ENCODE data around the gene CXCL12.

Gene CXCL12

DNA sequence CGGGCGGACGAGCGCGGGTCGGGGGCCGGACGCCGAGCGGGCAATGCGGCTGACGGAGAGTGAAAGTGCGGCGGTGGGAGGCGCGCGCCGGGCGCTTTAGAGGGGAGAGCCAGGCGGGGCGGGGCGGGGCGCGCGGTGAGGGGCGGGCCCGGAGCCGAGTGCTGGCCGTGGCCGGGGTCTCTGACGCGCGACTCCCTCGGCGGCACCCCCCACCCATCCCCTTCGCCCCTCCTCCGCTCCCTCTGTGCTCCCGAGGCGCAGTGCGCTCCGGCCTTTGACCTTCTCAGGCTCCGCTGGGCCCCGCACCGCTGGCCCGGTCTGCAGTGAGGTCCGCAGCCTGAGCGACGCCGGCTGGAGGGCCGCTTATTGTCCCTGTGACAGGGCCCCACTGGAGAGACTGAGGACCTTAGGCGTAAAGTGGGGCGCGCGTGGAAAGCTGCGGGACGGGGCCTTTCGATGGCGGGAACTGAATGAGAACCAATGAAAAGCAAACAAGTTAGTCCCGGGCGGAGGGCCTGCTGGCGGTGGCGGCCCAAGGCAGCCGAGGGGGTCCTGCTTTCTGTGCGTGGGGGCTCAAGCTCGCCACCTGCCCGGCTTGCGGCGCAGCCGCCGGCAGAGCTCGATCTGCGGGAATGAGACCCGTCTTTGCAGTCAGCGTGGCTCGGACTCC is at the start of gene CXCL12:
Gene CXCL12, minus strand, starts transcription at position 72 of the 670 bp plus-strand sequence. CDS start 92 bp downstream, outside the sequence.
- Histone ChIP-seq H3K36me3 (ENCODE audit: control insufficient read depth, insufficient read depth, low read length, severe bottlenecking) (no peaks in the 10 kb centered on the region), H3K9me3 (ENCODE audit: control insufficient read depth, low read length) (no peaks in the 10 kb centered on the region), H3K9ac (ENCODE audit: low read length) (peak within 1 kb of the TSS; percentile 85), H3K27me3 (replicated peaks; ENCODE audit: control insufficient read depth, insufficient read depth, low read length) (no peaks in the 10 kb centered on the region), H3K4me1 (ENCODE audit: control insufficient read depth, insufficient read depth, low read length) (peaks cover 24% of the 10 kb centered on the region), H3K4me3 (ENCODE audit: low read length) (peak within 1 kb of the TSS; percentile 83)
- no peak for DNase-seq (ENCODE audit: low read depth)

DNA sequence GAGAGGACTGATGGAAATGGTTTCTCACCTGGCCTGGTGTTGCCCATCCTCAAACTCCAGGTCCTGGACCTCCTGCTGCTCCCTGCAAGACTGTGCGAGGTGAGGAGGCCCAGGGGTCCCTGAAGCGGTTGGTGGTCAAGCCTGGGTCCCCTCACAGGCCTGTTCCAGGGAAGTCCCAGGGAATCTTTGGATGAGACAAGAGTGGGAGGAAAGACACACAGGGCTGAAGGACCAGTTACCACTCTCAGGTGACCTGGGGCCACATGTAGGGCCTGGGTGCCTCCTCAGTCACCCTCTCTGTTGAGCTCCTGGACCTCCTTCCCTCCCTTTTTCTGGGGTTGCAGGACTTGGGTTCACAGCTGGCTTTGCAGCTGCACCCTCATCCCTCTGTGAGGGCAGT is 42.6 kb upstream of the CXCL12 start:
- Histone ChIP-seq H3K4me3 (ENCODE audit: low read length) (no peak overlapping the region), H3K36me3 (ENCODE audit: control insufficient read depth, insufficient read depth, low read length, severe bottlenecking) (no peaks in the 10 kb centered on the region)
- no peak for DNase-seq (ENCODE audit: low read depth)

DNA sequence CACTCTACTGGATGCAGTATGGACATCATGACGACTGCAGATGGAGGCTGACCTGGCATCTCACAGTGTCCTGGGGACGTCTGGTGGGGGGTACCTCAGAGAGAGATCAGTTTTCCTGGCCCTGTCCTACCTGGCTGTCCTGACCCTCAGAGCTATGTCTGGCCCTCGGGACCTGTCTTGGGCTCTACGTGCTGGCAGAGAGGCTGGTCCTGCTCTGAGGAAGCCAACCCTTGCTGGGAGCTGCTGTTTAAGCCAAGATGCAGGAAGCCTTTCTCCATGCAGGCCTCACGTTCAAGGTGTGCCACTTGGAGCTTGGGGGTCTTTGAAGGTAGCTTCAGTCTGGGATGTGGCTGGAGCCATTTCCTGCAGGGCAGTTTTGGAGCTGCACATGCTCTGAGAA is 42.1 kb upstream of the CXCL12 start:
- Histone ChIP-seq H3K36me3 (ENCODE audit: control insufficient read depth, insufficient read depth, low read length, severe bottlenecking) (no peaks in the 10 kb centered on the region), H3K4me1 (ENCODE audit: control insufficient read depth, insufficient read depth, low read length) (no peaks in the 10 kb centered on the region), H3K27me3 (replicated peaks; ENCODE audit: control insufficient read depth, insufficient read depth, low read length) (peaks cover 30% of the 10 kb centered on the region), H3K9ac (ENCODE audit: low read length) (no peak overlapping the region), H3K9me3 (ENCODE audit: control insufficient read depth, low read length) (peaks cover 2% of the 10 kb centered on the region), H3K4me3 (ENCODE audit: low read length) (no peak overlapping the region)
- no peak for DNase-seq (ENCODE audit: low read depth)

More for the DNA sequence above, 42.6 kb upstream of the CXCL12 start:
- Histone ChIP-seq H3K27me3 (replicated peaks; ENCODE audit: control insufficient read depth, insufficient read depth, low read length) (peaks cover 26% of the 10 kb centered on the region), H3K9me3 (ENCODE audit: control insufficient read depth, low read length) (peaks cover 5% of the 10 kb centered on the region), H3K9ac (ENCODE audit: low read length) (no peak overlapping the region), H3K4me1 (ENCODE audit: control insufficient read depth, insufficient read depth, low read length) (no peaks in the 10 kb centered on the region)

DNA sequence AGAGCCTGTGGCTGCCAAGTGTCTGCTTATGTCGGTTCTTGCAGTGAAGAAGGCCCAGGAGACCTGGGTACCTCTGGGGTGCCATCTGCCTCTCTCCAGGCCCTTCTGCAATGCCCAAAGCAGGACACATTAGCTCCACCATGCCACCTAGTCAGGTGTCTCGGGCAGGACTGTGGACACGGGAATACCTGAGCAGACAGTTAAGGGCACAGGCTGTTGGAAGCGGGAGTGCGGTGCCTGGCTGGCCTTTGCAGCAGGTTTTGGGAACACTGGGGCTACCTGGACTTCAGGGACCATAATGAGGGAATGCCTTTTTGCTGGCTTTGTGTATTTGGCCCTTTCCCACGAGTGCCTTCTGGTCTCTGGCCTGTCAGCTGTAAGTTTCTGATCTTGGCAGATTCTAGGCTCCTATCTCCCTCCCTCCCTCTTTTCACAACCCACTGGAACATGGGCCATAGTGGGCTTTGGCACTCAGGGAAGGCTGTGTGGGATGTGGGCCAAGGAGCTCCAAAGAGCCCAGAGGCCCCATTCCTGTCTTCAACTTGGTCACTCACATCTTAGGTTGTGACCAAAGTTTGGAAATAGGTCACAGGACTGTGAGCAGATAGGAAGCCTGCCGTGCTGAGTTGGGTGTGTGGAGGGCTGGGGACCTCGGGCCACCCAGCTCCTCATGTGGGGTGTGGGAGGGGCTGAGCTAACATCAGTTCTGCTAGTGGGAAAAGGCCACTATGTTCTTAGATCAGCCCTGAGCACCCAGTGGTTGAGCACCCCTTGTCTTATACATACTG is 41.5 kb upstream of the CXCL12 start:
- H3K4me1 ChIP-seq (ENCODE audit: control insufficient read depth, insufficient read depth, low read length): no peaks in the 10 kb centered on the region
- H3K27me3 ChIP-seq (replicated peaks; ENCODE audit: control insufficient read depth, insufficient read depth, low read length): peaks cover 31% of the 10 kb centered on the region
- H3K36me3 ChIP-seq (ENCODE audit: control insufficient read depth, insufficient read depth, low read length, severe bottlenecking): no peaks in the 10 kb centered on the region
- no peak for DNase-seq (ENCODE audit: low read depth)
- peaks cover 2% of the 10 kb centered on the region for H3K9me3 ChIP-seq (ENCODE audit: control insufficient read depth, low read length)
- no peak overlapping the region for H3K4me3 ChIP-seq (ENCODE audit: low read length)
- no peak overlapping the region for H3K9ac ChIP-seq (ENCODE audit: low read length)

DNA sequence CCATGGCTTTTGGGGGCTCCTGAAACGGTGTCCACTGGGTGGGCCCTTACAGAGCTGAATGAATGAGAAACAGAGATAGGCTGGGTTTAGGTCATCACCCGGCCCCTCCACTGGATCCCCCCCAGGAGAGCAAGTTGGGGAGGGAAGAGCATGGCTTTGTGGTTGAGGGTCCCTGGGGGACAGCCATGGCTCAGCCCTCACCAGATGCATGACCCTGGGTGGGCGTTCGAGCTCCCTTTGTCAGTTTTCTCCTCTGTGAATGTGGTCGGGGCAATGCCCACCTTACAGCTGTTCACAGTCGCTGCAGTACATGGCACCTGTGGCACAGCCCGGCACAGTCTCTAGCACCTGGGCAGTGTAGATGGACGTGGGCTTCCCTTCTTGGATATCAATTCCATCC is 40.6 kb upstream of the CXCL12 start:
- Histone ChIP-seq H3K9me3 (ENCODE audit: control insufficient read depth, low read length) (no peaks in the 10 kb centered on the region), H3K36me3 (ENCODE audit: control insufficient read depth, insufficient read depth, low read length, severe bottlenecking) (no peaks in the 10 kb centered on the region), H3K27me3 (replicated peaks; ENCODE audit: control insufficient read depth, insufficient read depth, low read length) (peaks cover 31% of the 10 kb centered on the region), H3K4me3 (ENCODE audit: low read length) (no peak overlapping the region), H3K4me1 (ENCODE audit: control insufficient read depth, insufficient read depth, low read length) (no peaks in the 10 kb centered on the region), H3K9ac (ENCODE audit: low read length) (no peak overlapping the region)
- no peak for DNase-seq (ENCODE audit: low read depth)

DNA sequence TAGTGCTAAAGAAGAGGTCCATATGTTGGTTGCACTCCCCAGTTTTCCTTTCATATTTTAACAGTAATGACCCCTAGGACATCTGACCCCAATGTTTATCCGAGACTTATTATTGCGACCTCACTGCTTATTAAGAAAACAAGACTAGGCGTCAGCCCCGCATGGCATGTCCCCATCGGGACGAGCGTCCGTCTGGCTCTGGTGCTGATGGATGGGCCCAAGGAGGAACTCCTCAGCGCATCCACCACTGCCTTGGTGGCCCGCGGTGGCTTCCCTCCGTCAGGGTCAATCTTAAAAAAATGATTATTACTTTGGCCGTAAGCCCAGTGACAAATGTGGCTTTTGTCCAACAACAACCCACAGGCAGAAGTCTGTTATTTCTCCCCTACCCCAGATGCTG is 40.1 kb upstream of the CXCL12 start:
- Histone ChIP-seq H3K9me3 (ENCODE audit: control insufficient read depth, low read length) (no peaks in the 10 kb centered on the region), H3K36me3 (ENCODE audit: control insufficient read depth, insufficient read depth, low read length, severe bottlenecking) (no peaks in the 10 kb centered on the region), H3K27me3 (replicated peaks; ENCODE audit: control insufficient read depth, insufficient read depth, low read length) (peaks cover 34% of the 10 kb centered on the region), H3K9ac (ENCODE audit: low read length) (no peak overlapping the region), H3K4me1 (ENCODE audit: control insufficient read depth, insufficient read depth, low read length) (no peaks in the 10 kb centered on the region), H3K4me3 (ENCODE audit: low read length) (no peak overlapping the region)
- no peak for DNase-seq (ENCODE audit: low read depth)

DNA sequence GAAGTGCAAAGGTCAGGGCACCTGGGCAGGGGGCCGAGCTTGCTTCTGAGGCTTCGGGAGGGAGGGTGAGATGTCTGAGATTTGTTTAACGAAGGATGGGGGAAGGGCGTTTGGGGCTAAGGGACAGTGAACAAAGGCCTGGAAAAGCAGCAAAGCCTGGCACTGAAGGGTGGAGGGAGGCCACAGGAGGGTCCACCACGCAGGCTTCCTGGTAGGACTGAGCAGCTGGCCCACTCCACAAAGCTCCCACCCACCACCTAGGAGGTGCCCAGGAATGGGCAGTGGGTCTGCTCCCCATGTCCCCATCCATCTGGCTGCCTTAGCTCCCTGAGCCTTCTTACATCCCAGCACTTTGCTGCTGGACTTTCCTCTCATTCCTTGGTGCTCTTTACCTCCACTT is 39.4 kb upstream of the CXCL12 start:
- H3K9me3 ChIP-seq (ENCODE audit: control insufficient read depth, low read length): no peaks in the 10 kb centered on the region
- no peak overlapping the region for H3K4me3 ChIP-seq (ENCODE audit: low read length)
- peaks cover 41% of the 10 kb centered on the region for H3K27me3 ChIP-seq (replicated peaks; ENCODE audit: control insufficient read depth, insufficient read depth, low read length)
- no peak for DNase-seq (ENCODE audit: low read depth)
- H3K36me3 ChIP-seq (ENCODE audit: control insufficient read depth, insufficient read depth, low read length, severe bottlenecking): no peaks in the 10 kb centered on the region
- H3K4me1 ChIP-seq (ENCODE audit: control insufficient read depth, insufficient read depth, low read length): no peaks in the 10 kb centered on the region
- H3K9ac ChIP-seq (ENCODE audit: low read length): no peak overlapping the region

DNA sequence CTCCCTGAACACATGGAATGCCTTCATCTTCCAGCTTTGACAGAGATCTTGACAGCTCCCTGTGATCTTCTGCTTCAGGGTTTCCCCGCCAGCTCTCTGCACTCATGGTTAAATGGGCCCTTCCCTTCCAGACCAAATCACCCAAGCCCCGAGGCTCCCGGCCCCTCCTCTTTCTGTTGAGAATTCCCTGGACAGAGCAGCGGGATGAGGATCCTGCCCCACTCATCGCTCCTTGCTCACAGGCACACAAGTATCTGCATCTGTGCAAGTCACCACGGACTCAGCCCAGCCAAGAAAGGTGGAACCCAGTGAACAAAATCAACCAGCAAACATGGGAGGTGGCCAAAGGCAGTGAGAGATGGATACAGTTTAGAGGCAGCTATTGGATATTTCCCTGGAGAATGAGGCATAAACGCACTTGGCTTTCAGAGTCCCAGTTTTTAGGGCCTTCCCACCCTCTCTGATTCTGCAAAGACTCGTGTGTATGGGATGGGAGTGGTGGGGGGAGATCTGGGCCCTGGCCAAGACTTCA is 37.7 kb upstream of the CXCL12 start:
- Histone ChIP-seq H3K9ac (ENCODE audit: low read length) (no peak overlapping the region), H3K36me3 (ENCODE audit: control insufficient read depth, insufficient read depth, low read length, severe bottlenecking) (no peaks in the 10 kb centered on the region), H3K9me3 (ENCODE audit: control insufficient read depth, low read length) (no peaks in the 10 kb centered on the region), H3K4me3 (ENCODE audit: low read length) (no peak overlapping the region), H3K4me1 (ENCODE audit: control insufficient read depth, insufficient read depth, low read length) (no peaks in the 10 kb centered on the region), H3K27me3 (replicated peaks; ENCODE audit: control insufficient read depth, insufficient read depth, low read length) (peaks cover 51% of the 10 kb centered on the region)
- DNase-seq (ENCODE audit: low read depth): no peak

DNA sequence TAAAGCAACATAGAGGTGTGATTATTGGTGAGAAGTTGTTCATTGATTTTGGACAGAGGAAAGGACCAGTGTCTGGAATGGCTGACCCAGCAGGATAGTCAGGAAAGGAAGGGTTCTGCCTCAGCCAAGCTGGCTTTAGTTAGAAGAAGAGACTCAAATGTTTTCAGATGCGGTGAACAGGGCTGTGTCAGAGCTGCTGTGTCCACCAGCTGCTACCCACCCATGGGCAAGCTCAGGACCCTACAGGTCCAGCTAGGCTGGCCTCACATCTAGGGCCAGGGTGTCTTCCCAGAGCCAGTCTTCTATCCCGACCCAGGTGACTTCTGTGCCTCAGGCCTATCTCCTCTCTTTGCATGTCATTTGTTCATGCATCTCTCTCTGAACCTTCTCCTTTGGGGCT is 37.3 kb upstream of the CXCL12 start:
- DNase-seq (ENCODE audit: low read depth): no peak
- H3K9ac ChIP-seq (ENCODE audit: low read length): no peak overlapping the region
- H3K4me3 ChIP-seq (ENCODE audit: low read length): no peak overlapping the region
- H3K36me3 ChIP-seq (ENCODE audit: control insufficient read depth, insufficient read depth, low read length, severe bottlenecking): no peaks in the 10 kb centered on the region
- peaks cover 46% of the 10 kb centered on the region for H3K27me3 ChIP-seq (replicated peaks; ENCODE audit: control insufficient read depth, insufficient read depth, low read length)
- no peaks in the 10 kb centered on the region for H3K9me3 ChIP-seq (ENCODE audit: control insufficient read depth, low read length)
- H3K4me1 ChIP-seq (ENCODE audit: control insufficient read depth, insufficient read depth, low read length): no peaks in the 10 kb centered on the region

DNA sequence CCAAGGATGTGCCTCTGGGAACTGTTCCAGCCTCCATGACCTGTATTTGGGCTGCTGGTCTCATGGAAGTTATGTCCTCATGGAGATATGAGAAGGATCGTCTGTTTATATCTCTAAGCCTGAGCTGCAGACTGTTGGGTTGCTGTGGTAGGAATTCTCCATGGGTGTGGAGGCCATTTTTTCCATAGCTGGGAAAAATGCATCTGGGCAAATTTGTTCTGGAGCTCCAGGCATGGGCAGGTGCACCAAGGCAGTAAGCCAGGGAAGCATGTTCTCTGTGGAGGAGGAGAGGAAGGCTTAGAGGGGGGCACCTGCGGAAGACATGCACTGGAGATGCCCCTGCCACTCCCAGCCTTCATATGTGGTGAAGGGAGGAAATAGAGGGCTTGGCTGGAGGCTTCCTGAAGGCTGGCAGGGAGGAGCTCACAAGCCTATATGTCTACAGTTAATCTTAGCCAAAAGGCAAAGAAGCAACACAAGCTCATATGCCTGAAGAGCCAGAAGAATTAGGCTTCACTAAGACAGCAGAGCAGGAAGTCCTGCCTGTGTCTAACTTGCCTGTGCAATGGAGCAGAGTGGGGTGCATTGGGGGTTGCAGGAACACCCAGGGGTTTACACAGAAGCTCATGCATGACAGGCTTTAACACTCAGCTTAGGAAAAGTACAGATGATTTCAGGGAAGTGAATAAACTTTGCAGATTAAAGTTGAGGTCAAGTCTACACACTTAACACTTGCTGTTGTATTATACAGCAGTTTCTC is 35.1 kb upstream of the CXCL12 start:
- no peak for DNase-seq (ENCODE audit: low read depth)
- Histone ChIP-seq H3K27me3 (replicated peaks; ENCODE audit: control insufficient read depth, insufficient read depth, low read length) (peaks cover 39% of the 10 kb centered on the region), H3K4me3 (ENCODE audit: low read length) (no peak overlapping the region), H3K9ac (ENCODE audit: low read length) (no peak overlapping the region), H3K4me1 (ENCODE audit: control insufficient read depth, insufficient read depth, low read length) (peaks cover 15% of the 10 kb centered on the region), H3K9me3 (ENCODE audit: control insufficient read depth, low read length) (peaks cover 5% of the 10 kb centered on the region), H3K36me3 (ENCODE audit: control insufficient read depth, insufficient read depth, low read length, severe bottlenecking) (no peaks in the 10 kb centered on the region)

DNA sequence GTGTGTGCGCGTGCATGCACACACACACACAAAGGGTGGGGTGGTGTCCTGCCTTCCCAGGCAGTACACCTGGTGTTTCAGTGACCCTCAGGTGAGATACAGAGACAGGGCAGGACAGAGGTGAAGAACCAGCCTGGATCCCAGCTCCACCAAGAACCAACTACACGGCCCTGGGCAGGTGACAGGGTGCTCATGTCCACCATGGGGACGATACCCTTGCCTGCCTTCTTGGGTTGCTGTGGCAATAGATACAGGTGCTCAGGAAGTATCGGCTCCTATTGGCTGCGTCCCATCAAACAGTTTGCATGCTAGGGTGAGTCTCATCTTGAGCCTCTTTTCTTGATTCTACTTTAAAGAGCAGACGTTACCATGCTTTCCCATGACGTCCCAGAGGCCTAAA is 33.7 kb upstream of the CXCL12 start:
- Histone ChIP-seq H3K9me3 (ENCODE audit: control insufficient read depth, low read length) (peaks cover 9% of the 10 kb centered on the region), H3K4me1 (ENCODE audit: control insufficient read depth, insufficient read depth, low read length) (peaks cover 15% of the 10 kb centered on the region), H3K9ac (ENCODE audit: low read length) (no peak overlapping the region), H3K27me3 (replicated peaks; ENCODE audit: control insufficient read depth, insufficient read depth, low read length) (peaks cover 31% of the 10 kb centered on the region), H3K4me3 (ENCODE audit: low read length) (no peak overlapping the region), H3K36me3 (ENCODE audit: control insufficient read depth, insufficient read depth, low read length, severe bottlenecking) (no peaks in the 10 kb centered on the region)
- DNase-seq (ENCODE audit: low read depth): no peak
